SK-N-SH (cell line): Measurements from ENCODE around the gene DPH6. TPM values are rescaled to one million over a fixed set of nuclear protein-coding genes. Genes with fewer than 3 reads are reported as not detected.

Experiments used
- CTCF ChIA-PET: fragments of 300-600, 350-600 bp; formaldehyde crosslinking; extraction: SDS; loops from one replicate; lab custom pipeline; 2021; lab: Yijun Ruan, JAX
- POLR2A ChIA-PET: fragments of 350-600 bp; sonication (Branson Sonifier 250); formaldehyde crosslinking; extraction: SDS; loops from one replicate; lab custom pipeline; 2020; ENCODE audit warnings: antibody characterized with exemption, inconsistent platforms; lab: Yijun Ruan, JAX
- DNase-seq: peaks from one replicate; pipeline ENCODE4 v3.0.0; 2012
- H2AFZ ChIP-seq: fragments of 200-600 bp; sonication (generic); 2 replicates; pipeline ENCODE4 v1.8.1; 2016; ENCODE audit warnings: antibody characterized with exemption, mild to moderate bottlenecking, low read depth
- H3F3A ChIP-seq: fragments of 200-600 bp; sonication (generic); replicated peaks from 2 replicates; pipeline ENCODE3; 2016; ENCODE audit warnings: antibody characterized with exemption, mild to moderate bottlenecking; ENCODE audit not compliant: insufficient read depth
- H3K27ac ChIP-seq, 2 experiments: fragments of 200-500 bp in 1 of 2; fragments of 200-600 bp in 1 of 2; sonication (Bioruptor generic) in 1 of 2; sonication (generic), shearing (Covaris generic) in 1 of 2; 2 replicates each; pipeline versions ENCODE4 v1.5.1 to v1.6.1; 2014 to 2016; ENCODE audit warnings: low read depth in 2 of 2, inconsistent platforms in 1 of 2, low read length in 1 of 2, mild to moderate bottlenecking in 1 of 2, mixed read lengths in 1 of 2
- H3K27me3 ChIP-seq: fragments of 200-600 bp; sonication (generic), shearing (Covaris generic); 2 replicates; pipeline ENCODE4 v1.6.1; 2016; ENCODE audit warnings: mixed run types; ENCODE audit not compliant: insufficient read depth
- H3K36me3 ChIP-seq, 2 experiments: fragments of 200-500 bp in 1 of 2; fragments of 200-600 bp in 1 of 2; sonication (Bioruptor generic) in 1 of 2; sonication (generic) in 1 of 2; replicated peaks in 1 of 2; 2 replicates each; pipeline versions ENCODE3 to v1.5.1; 2014 to 2016; ENCODE audit warnings: low read length in 1 of 2, mild to moderate bottlenecking in 1 of 2; ENCODE audit not compliant: insufficient read depth in 2 of 2, control insufficient read depth in 1 of 2
- H3K4me1 ChIP-seq, 2 experiments: fragments of 200-500 bp in 1 of 2; fragments of 200-600 bp in 1 of 2; sonication (Bioruptor generic) in 1 of 2; sonication (generic), shearing (Covaris generic) in 1 of 2; 2 replicates each; pipeline versions ENCODE4 v1.5.1 to v1.6.1; 2014 to 2016; ENCODE audit warnings: low read depth in 1 of 2, low read length in 1 of 2, mixed run types in 1 of 2; ENCODE audit not compliant: insufficient read depth in 2 of 2, control insufficient read depth in 1 of 2
- H3K4me2 ChIP-seq: fragments of 200-600 bp; sonication (generic), shearing (Covaris generic); 2 replicates; pipeline ENCODE4 v1.6.1; 2017; ENCODE audit warnings: mixed run types
- H3K4me3 ChIP-seq, 2 experiments: fragments of 200-500 bp in 1 of 2; fragments of 200-600 bp in 1 of 2; sonication (Bioruptor generic) in 1 of 2; sonication (generic), shearing (Covaris generic) in 1 of 2; 2 replicates each; pipeline versions ENCODE4 v1.5.1 to v1.8.1; 2014 to 2016; ENCODE audit warnings: low read depth in 2 of 2, inconsistent platforms in 1 of 2, low read length in 1 of 2, mild to moderate bottlenecking in 1 of 2, mixed read lengths in 1 of 2, moderate library complexity in 1 of 2
- H3K79me2 ChIP-seq: fragments of 200-600 bp; sonication (generic); 2 replicates; pipeline ENCODE4 v1.8.1; 2017; ENCODE audit warnings: mild to moderate bottlenecking; ENCODE audit not compliant: insufficient read depth
- H3K9ac ChIP-seq: fragments of 200-600 bp; sonication (generic); 2 replicates; pipeline ENCODE4 v1.6.1; 2017; ENCODE audit warnings: mixed run types
- H3K9me2 ChIP-seq: fragments of 200-600 bp; sonication (generic); 2 replicates; pipeline ENCODE4 v1.6.1; 2017; ENCODE audit warnings: mixed run types
- H3K9me3 ChIP-seq: fragments of 200-600 bp; sonication (generic); 2 replicates; pipeline ENCODE4 v1.6.1; 2017; ENCODE audit warnings: mixed run types, mild to moderate bottlenecking, moderate library complexity
- H4K20me1 ChIP-seq: fragments of 200-600 bp; sonication (generic); 2 replicates; pipeline ENCODE4 v1.6.1; 2017; ENCODE audit warnings: mild to moderate bottlenecking, mixed run types; ENCODE audit not compliant: insufficient read depth
- FOSL2 ChIP-seq: IDR thresholded peaks from 2 replicates; pipeline ENCODE4 v1.4.0; 2012; ENCODE audit warnings: low read depth, mild to moderate bottlenecking, moderate library complexity, borderline replicate concordance
- FOXJ3 ChIP-seq: sonication (generic); formaldehyde crosslinking; IDR thresholded peaks from 2 replicates; pipeline ENCODE4 v1.5.1; 2020; ENCODE audit warnings: mild to moderate bottlenecking, missing genetic modification reagents
- FOXM1 ChIP-seq: IDR thresholded peaks from 2 replicates; pipeline ENCODE4 v1.4.0; 2012; ENCODE audit warnings: low read depth, mild to moderate bottlenecking
- GABPA ChIP-seq: IDR thresholded peaks from 2 replicates; pipeline ENCODE4 v1.4.0; 2012; ENCODE audit warnings: low read depth, mild to moderate bottlenecking
- IRF3 ChIP-seq: fragments of 150-350 bp; IDR thresholded peaks from 2 replicates; pipeline ENCODE4 v1.6.1; 2016; ENCODE audit warnings: mild to moderate bottlenecking, low read depth, low read length
- MAX ChIP-seq: IDR thresholded peaks from 2 replicates; pipeline ENCODE4 v1.4.0; 2012; ENCODE audit warnings: low read depth
- MEF2A ChIP-seq: IDR thresholded peaks from 2 replicates; pipeline ENCODE4 v1.4.0; 2012; ENCODE audit warnings: low read depth, borderline replicate concordance
- MXI1 ChIP-seq: IDR thresholded peaks from 2 replicates; pipeline ENCODE4 v1.6.1; 2012; ENCODE audit warnings: mild to moderate bottlenecking, low read depth, low read length, improper control_type of control experiment
- NFIC ChIP-seq: IDR thresholded peaks from 2 replicates; pipeline ENCODE4 v1.4.0; 2012; ENCODE audit warnings: borderline replicate concordance
- NRF1 ChIP-seq: IDR thresholded peaks from 2 replicates; pipeline ENCODE4 v1.6.1; 2012; ENCODE audit warnings: low read depth, mild to moderate bottlenecking, low read length
- PBX3 ChIP-seq: IDR thresholded peaks from 2 replicates; pipeline ENCODE4; 2012
- RAD21 ChIP-seq: IDR thresholded peaks from 2 replicates; pipeline ENCODE4 v1.6.1; 2012; ENCODE audit warnings: mild to moderate bottlenecking, low read length
- RCOR1 ChIP-seq: fragments of 150-350 bp; IDR thresholded peaks from 2 replicates; pipeline ENCODE4 v1.6.1; 2017; ENCODE audit warnings: antibody characterized with exemption, low read length
- RXRA ChIP-seq: IDR thresholded peaks from 2 replicates; pipeline ENCODE4 v1.4.0; 2012; ENCODE audit warnings: low read depth, mild to moderate bottlenecking, borderline replicate concordance
- SIN3A ChIP-seq: IDR thresholded peaks from 2 replicates; pipeline ENCODE4 v1.6.1; 2012; ENCODE audit warnings: low read depth, mild to moderate bottlenecking, low read length, moderate library complexity, borderline replicate concordance
- SMC3 ChIP-seq: IDR thresholded peaks from 2 replicates; pipeline ENCODE4 v1.6.1; 2012; ENCODE audit warnings: low read depth, low read length, improper control_type of control experiment
- USF1 ChIP-seq: IDR thresholded peaks from 2 replicates; pipeline ENCODE4 v1.4.0; 2012; ENCODE audit warnings: low read depth, borderline replicate concordance
- USF2 ChIP-seq: fragments of 150-350 bp; IDR thresholded peaks from 2 replicates; pipeline ENCODE4 v1.6.1; 2017; ENCODE audit warnings: antibody characterized with exemption, low read length, low read depth, borderline replicate concordance
- YY1 ChIP-seq: IDR thresholded peaks from 2 replicates; pipeline ENCODE4 v1.4.0; 2012; ENCODE audit warnings: low read depth, mild to moderate bottlenecking
- ZBTB33 ChIP-seq: IDR thresholded peaks from 2 replicates; pipeline ENCODE4 v1.4.0; 2012; ENCODE audit warnings: low read depth, borderline replicate concordance
- WGBS: methylation state at CpG from one replicate; pipeline ENCODE4 v1.1.6; 2017; ENCODE audit warnings: low lambda C conversion rate; 5-methylcytosine and 5-hydroxymethylcytosine counted together
- polyA plus RNA-seq, 3 experiments: library from polyadenylated mRNA; depleted of rRNA; stranded (reverse); fragments of >200 nt; gene quantifications; 2 replicates each; pipeline ENCODE4 v1.2.3, GENCODE V29; 2012

Gene DPH6
- polyA plus RNA-seq, 1 of the 3 experiments (the other 2 are of a cell fraction), result 15.7 TPM

- no peaks in the 10 kb centered on the region for H3K9me3 ChIP-seq
- H3K4me1 ChIP-seq, result peaks cover 0 to 2% of the 10 kb centered on the region in 2 experiments; a peak in 1 of 4 replicates
- WGBS, result 96% methylated on average over 3 of the region's 3 CpGs
- H3K27me3 ChIP-seq, result no peaks in the 10 kb centered on the region
- H4K20me1 ChIP-seq, result no peaks in the 10 kb centered on the region
- H3K9ac ChIP-seq, result no peak overlapping the region
- no peaks in the 10 kb centered on the region for H3K79me2 ChIP-seq
- no peak overlapping the region for H2AFZ ChIP-seq
- CTCF ChIA-PET, result no interaction called here
- POLR2A ChIA-PET, result no interaction called here
- H3K36me3 ChIP-seq, result no peaks in the 10 kb centered on the region
- no peak for DNase-seq
- no peak overlapping the region for H3K4me2 ChIP-seq
- H3K27ac ChIP-seq, result no peak overlapping the region
- no peaks in the 10 kb centered on the region for H3K9me2 ChIP-seq
- no peak for TF ChIP-seq MAX
- TF ChIP-seq GABPA, result no peak
- TF ChIP-seq RCOR1, result no peak
- TF ChIP-seq SMC3, result no peak
- TF ChIP-seq MXI1, result no peak
- no peaks in the 10 kb centered on the region for H3F3A ChIP-seq
- H3K4me3 ChIP-seq, result no peak overlapping the region
Observed at GRCh38 chr15:35565901-35566300, 19.9 kb upstream of the DPH6 start.

GRCh38 chr15:35562641-35563040 lies 16.7 kb upstream of the DPH6 start:
- Histone ChIP-seq H3K27ac (no peak overlapping the region), H3K4me3 (no peak overlapping the region), H3K9ac (no peak overlapping the region), H2AFZ (no peak overlapping the region), H3K9me2 (no peaks in the 10 kb centered on the region), H3K4me2 (no peak overlapping the region), H3K79me2 (no peaks in the 10 kb centered on the region), H4K20me1 (no peaks in the 10 kb centered on the region), H3K27me3 (no peaks in the 10 kb centered on the region), H3F3A (no peaks in the 10 kb centered on the region), H3K4me1 (peaks cover 0 to 2% of the 10 kb centered on the region in 2 experiments; a peak in 1 of 4 replicates), H3K9me3 (no peaks in the 10 kb centered on the region), H3K36me3 (no peaks in the 10 kb centered on the region)
- ChIA-PET CTCF (no interaction called here), POLR2A (no interaction called here)
- WGBS, result 95% methylated on average over 1 of the region's 1 CpG
- no peak for DNase-seq
- TF ChIP-seq YY1, result no peak
- no peak for TF ChIP-seq MAX
- no peak for TF ChIP-seq IRF3
- TF ChIP-seq NRF1, result no peak
- TF ChIP-seq RCOR1, result no peak
- no peak for TF ChIP-seq SMC3
- TF ChIP-seq RXRA, result no peak
- TF ChIP-seq FOXM1, result no peak
- TF ChIP-seq FOSL2, result no peak
- no peak for TF ChIP-seq ZBTB33
- no peak for TF ChIP-seq FOXJ3 (CRISPR knock-in tag)
- no peak for TF ChIP-seq PBX3
- no peak for TF ChIP-seq MEF2A
- no peak for TF ChIP-seq NFIC
- no peak for TF ChIP-seq MXI1
- no peak for TF ChIP-seq USF1
- TF ChIP-seq USF2, result no peak
- no peak for TF ChIP-seq RAD21
- no peak for TF ChIP-seq SIN3A
